ENCODE data around the gene UCKL1. TPM values are rescaled to one million over a fixed set of nuclear protein-coding genes. Genes with fewer than 3 reads are reported as not detected.

UCKL1 gene
- total RNA-seq, 2 experiments from 2014 or later: 31.5 to 32.6 TPM

GRCh38 chr20:63968928-63969760, 12.9 kb upstream of the UCKL1 start:
- ChIA-PET POLR2A (interaction anchor here (1.1 to 2.0 kb wide), 4 partner anchors 10 to 110 kb away, joined by 3 to 8 read pairs (median 6); partner anchors contain the start of genes OPRL1, RGS19, SAMD10 and UCKL1), CTCF (interaction anchor here (1.1 to 1.7 kb wide), 3 partner anchors 11 to 262 kb away, joined by 3 to 5 read pairs (median 4); partner anchors contain the start of genes ARFRP1, PRPF6 and ZGPAT)
- intact Hi-C loops (cut with micrococcal nuclease): no loop called here

DNA sequence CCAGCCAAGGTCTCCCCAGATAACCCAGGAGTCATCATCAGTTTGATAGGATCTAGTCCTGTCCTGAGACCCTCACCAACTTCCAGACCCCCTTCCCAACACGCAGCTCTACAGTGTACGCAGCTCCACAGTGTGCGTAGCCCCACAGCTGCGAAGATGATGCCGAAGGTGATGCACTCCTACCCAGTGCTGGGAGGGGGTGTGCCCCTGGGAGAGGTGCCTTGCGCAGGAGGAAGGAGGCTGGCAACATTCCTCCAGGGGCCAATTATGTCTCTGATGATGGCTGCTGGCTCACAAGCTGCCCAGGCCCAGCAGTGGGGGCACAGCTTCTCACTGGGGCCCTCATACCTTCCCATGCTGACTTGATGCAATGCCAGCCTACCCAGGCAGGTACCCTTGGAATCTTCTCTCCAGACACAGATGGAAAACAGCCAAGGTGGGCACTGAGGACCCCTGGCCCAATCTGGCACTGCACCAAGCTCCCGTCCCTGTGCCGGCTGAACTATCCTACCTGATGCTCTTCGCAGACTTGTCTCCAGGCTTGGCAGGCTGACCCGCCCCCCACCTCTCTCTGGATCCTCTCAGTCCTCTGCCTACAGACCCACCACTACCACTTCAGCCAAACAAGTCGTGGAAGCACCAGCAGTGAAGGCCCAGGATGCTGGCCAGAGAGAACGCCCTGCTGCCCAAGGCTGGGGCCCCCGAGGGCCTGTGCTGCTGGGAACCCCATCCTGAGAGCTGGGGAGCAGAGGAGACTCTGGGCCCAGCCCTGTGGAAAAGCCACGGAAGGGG, 12.1 kb upstream of the UCKL1 start:
- CTCF ChIA-PET: interaction anchor here (1.1 to 1.7 kb wide), 3 partner anchors 12 to 261 kb away, joined by 3 to 5 read pairs (median 4); partner anchors contain the start of genes ARFRP1, PRPF6 and ZGPAT
- H3K27ac Mint-ChIP-seq: peak overlapping the region; percentile 84
- TF ChIP-seq CTCF (IDR thresholded peaks at IDR 0.05): no peak

More at GRCh38 chr20:63968928-63969760, 12.9 kb upstream of the UCKL1 start:
- Mint-ChIP-seq H3K4me3 (peak overlapping the region; percentile 80), H3K9me3 (no peaks in the 10 kb centered on the region), H3K27me3 (no peaks in the 10 kb centered on the region), H3K27ac (peak overlapping the region; percentile 84), H3K36me3 (ENCODE audit: low read depth) (peaks cover 25% of the 10 kb centered on the region), H3K4me1 (ENCODE audit: low read depth) (peaks cover 17% of the 10 kb centered on the region)
- TF ChIP-seq CTCF (IDR thresholded peaks at IDR 0.05): no peak
- peak; percentile 10 for ATAC-seq
- peak; percentile 50 for DNase-seq

DNA sequence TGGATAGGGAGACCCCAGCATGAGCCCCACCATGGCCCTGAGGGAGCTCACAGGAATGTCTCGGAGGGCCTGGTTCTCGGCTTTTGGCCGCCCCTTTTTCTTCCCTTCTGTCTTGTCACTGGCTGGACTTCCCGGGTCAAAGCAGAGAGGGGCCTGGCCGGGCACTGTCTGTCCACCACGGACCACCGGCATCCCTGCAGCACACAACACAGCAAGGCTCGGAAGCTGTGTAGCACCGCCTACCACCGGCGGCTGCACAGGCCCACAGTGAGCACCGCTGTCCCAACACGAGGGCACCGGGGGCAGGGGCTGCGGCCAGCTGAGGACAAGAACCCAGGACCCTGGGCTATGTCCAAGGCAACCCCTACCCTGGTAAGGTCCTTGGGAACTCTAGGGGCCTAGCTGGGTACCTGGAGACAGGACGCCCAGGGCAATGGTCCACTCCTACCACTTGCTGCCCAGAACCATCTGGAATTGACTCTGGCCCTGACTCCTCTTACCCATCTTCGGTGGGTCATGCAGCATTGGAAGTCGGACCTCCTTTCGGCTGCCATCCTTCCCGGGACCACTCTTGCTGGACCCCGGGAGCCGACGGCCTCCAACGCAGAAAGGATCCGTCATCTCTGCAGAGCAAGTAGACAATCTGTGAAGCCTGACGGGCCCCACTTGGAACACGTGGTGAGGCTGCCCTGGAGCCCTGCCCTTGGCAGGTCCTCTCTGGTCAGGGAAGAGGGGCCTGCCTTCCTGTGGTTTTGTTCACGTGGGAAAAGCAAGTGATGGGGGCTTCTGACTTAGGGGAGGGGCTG, 11.3 kb upstream of the UCKL1 start:
- TF ChIP-seq CTCF (IDR thresholded peaks at IDR 0.05): no peak
- Mint-ChIP-seq H3K27ac (no peak overlapping the region), H3K27me3 (no peaks in the 10 kb centered on the region), H3K4me1 (ENCODE audit: low read depth) (peaks cover 11% of the 10 kb centered on the region), H3K36me3 (ENCODE audit: low read depth) (peaks cover 30% of the 10 kb centered on the region), H3K9me3 (no peaks in the 10 kb centered on the region), H3K4me3 (peak overlapping the region; percentile 80)
- DNase-seq (peak; percentile 2), ATAC-seq (no peak)
- ChIA-PET CTCF (interaction anchor here (1.0 to 1.7 kb wide), 4 partner anchors 12 to 260 kb away, joined by 3 to 5 read pairs (median 4); partner anchors contain the start of genes ARFRP1, PRPF6, UCKL1 and ZGPAT), POLR2A (interaction anchor here (1.1 to 2.0 kb wide), 4 partner anchors 8 to 112 kb away, joined by 3 to 8 read pairs (median 5); partner anchors contain the start of genes OPRL1, RGS19 and UCKL1)
- intact Hi-C loops (cut with micrococcal nuclease): no loop called here

More for the DNA sequence above, 12.1 kb upstream of the UCKL1 start:
- Mint-ChIP-seq H3K4me3 (peak overlapping the region; percentile 80), H3K4me1 (ENCODE audit: low read depth) (peaks cover 12% of the 10 kb centered on the region), H3K27me3 (no peaks in the 10 kb centered on the region), H3K9me3 (no peaks in the 10 kb centered on the region), H3K36me3 (ENCODE audit: low read depth) (peaks cover 27% of the 10 kb centered on the region)
- intact Hi-C loops (cut with micrococcal nuclease): no loop called here
- DNase-seq: peak; percentile 8
- POLR2A ChIA-PET: interaction anchor here (1.1 to 2.0 kb wide), 4 partner anchors 9 to 111 kb away, joined by 3 to 8 read pairs (median 5); partner anchors contain the start of genes OPRL1, RGS19 and UCKL1
- ATAC-seq: no peak

DNA sequence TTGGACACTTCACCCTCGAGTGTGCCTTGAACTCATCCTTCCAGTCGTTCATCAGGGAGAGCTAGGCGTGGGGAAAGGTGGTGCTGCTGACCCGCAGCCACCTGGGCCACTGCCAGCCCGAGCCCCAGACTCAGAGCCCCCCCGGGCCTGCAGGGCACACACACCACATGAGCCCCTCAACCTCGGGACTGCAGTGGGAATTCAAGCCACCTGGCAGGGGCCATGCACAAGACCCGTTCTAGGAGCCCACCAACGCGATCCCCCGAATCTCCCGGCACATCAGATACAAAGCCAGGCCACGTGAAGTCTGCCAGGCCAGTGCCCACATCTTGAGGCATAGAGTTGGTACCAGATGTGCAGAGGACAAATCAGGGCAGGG, 10.7 kb upstream of the UCKL1 start:
- H3K27ac Mint-ChIP-seq: no peak overlapping the region
- no peaks in the 10 kb centered on the region for H3K27me3 Mint-ChIP-seq
- intact Hi-C loops (cut with micrococcal nuclease): no loop called here
- no peaks in the 10 kb centered on the region for H3K9me3 Mint-ChIP-seq
- POLR2A ChIA-PET: interaction anchor here (1.1 kb wide), 1 partner anchor 11 kb away, joined by 4 read pairs; no protein-coding TSS in a partner anchor
- no peak for TF ChIP-seq CTCF (IDR thresholded peaks at IDR 0.05)
- DNase-seq (no peak), ATAC-seq (no peak)
- CTCF ChIA-PET: interaction anchor here (1.0 kb wide), 1 partner anchor 11 kb away, joined by 3 read pairs; the partner anchor contains the start of gene UCKL1
- H3K36me3 Mint-ChIP-seq (ENCODE audit: low read depth): peaks cover 30% of the 10 kb centered on the region
- H3K4me3 Mint-ChIP-seq: no peak overlapping the region
- H3K4me1 Mint-ChIP-seq (ENCODE audit: low read depth): peaks cover 11% of the 10 kb centered on the region
